HepG2 (cell line): ENCODE results near the gene DPM1. TPM values are rescaled to one million over a fixed set of nuclear protein-coding genes. Genes with fewer than 3 reads are reported as not detected.

Source experiments
- ELF3 ChIP-seq: IDR thresholded peaks from 2 replicates; pipeline ENCODE4 v1.6.1; 2016; ENCODE audit warnings: missing genetic modification reagents, missing compliant biosample characterization
- ESRRA ChIP-seq: sonication (generic); formaldehyde crosslinking; IDR thresholded peaks from 2 replicates; pipeline ENCODE4 v1.5.1; 2020; ENCODE audit warnings: mild to moderate bottlenecking, low read depth, missing genetic modification reagents
- FLYWCH1 ChIP-seq: sonication (generic); formaldehyde crosslinking; IDR thresholded peaks from 2 replicates; pipeline ENCODE4 v1.8.1; 2023; ENCODE audit warnings: mild to moderate bottlenecking, missing genetic modification reagents
- HOMEZ ChIP-seq: IDR thresholded peaks from 2 replicates; pipeline ENCODE4 v1.6.1; 2016; ENCODE audit warnings: low read depth
- KLF12 ChIP-seq: sonication (generic); formaldehyde crosslinking; IDR thresholded peaks from 2 replicates; pipeline ENCODE4 v1.4.0; 2020; ENCODE audit warnings: missing genetic modification reagents, borderline replicate concordance
- MTERF4 ChIP-seq: sonication (generic); formaldehyde crosslinking; IDR thresholded peaks from 2 replicates; pipeline ENCODE4 v1.8.0; 2023; ENCODE audit warnings: mild to moderate bottlenecking, missing genetic modification reagents
- NFYC ChIP-seq: IDR thresholded peaks from 2 replicates; pipeline ENCODE4 v1.6.1; 2016; ENCODE audit warnings: missing genetic modification reagents, missing compliant biosample characterization
- RARA ChIP-seq: IDR thresholded peaks from 2 replicates; pipeline ENCODE4 v1.6.1; 2016; ENCODE audit warnings: missing genetic modification reagents, missing compliant biosample characterization
- SALL2 ChIP-seq: sonication (generic); formaldehyde crosslinking; IDR thresholded peaks from 2 replicates; pipeline ENCODE4 v1.8.1; 2023; ENCODE audit warnings: mild to moderate bottlenecking, missing genetic modification reagents, inconsistent platforms
- SP140L ChIP-seq: sonication (generic); formaldehyde crosslinking; IDR thresholded peaks from 2 replicates; pipeline ENCODE4 v1.4.0; 2020; ENCODE audit warnings: missing genetic modification reagents, borderline replicate concordance
- TERF1 ChIP-seq: sonication (generic); formaldehyde crosslinking; IDR thresholded peaks from 2 replicates; pipeline ENCODE4 v1.8.0; 2022; ENCODE audit warnings: mild to moderate bottlenecking, missing genetic modification reagents, moderate library complexity
- TFE3 ChIP-seq: IDR thresholded peaks from 2 replicates; pipeline ENCODE4 v1.6.1; 2016
- U2AF2 ChIP-seq: fragments of 200-400 bp; formaldehyde crosslinking; IDR thresholded peaks from 2 replicates; pipeline ENCODE4 v1.6.1; 2017; ENCODE audit warnings: low read depth, mild to moderate bottlenecking, low read length
- ZBTB26 ChIP-seq: IDR thresholded peaks from 2 replicates; pipeline ENCODE4 v1.6.1; 2016; ENCODE audit warnings: missing compliant biosample characterization, missing genetic modification reagents, borderline replicate concordance
- ZBTB7A ChIP-seq: sonication (generic); formaldehyde crosslinking; IDR thresholded peaks from 2 replicates; pipeline ENCODE4 v1.8.0; 2022; ENCODE audit warnings: mild to moderate bottlenecking, missing genetic modification reagents
- ZNF660 ChIP-seq: sonication (generic); formaldehyde crosslinking; IDR thresholded peaks from 2 replicates; pipeline ENCODE4 v1.5.1; 2020; ENCODE audit warnings: mild to moderate bottlenecking, low read depth, missing genetic modification reagents, borderline replicate concordance
- ZNF737 ChIP-seq: sonication (generic); formaldehyde crosslinking; IDR thresholded peaks from 2 replicates; pipeline ENCODE4 v1.5.0; 2020; ENCODE audit warnings: missing genetic modification reagents, mild to moderate bottlenecking, borderline replicate concordance
- ZNF761 ChIP-seq: sonication (generic); formaldehyde crosslinking; conservative IDR thresholded peaks from 2 replicates; pipeline ENCODE4 v1.4.0; 2020; ENCODE audit warnings: mild to moderate bottlenecking, missing genetic modification reagents
- ZNF792 ChIP-seq: IDR thresholded peaks from 2 replicates; pipeline ENCODE4 v1.6.1; 2016
- ZNF800 ChIP-seq: sonication (generic); formaldehyde crosslinking; IDR thresholded peaks from 2 replicates; pipeline ENCODE4 v1.4.0; 2020; ENCODE audit warnings: missing genetic modification reagents
- ZSCAN22 ChIP-seq: sonication (generic); formaldehyde crosslinking; IDR thresholded peaks from 2 replicates; pipeline ENCODE4 v1.4.0; 2020; ENCODE audit warnings: mild to moderate bottlenecking, missing genetic modification reagents
- polyA plus RNA-seq, 8 experiments: library from polyadenylated mRNA; depleted of rRNA in 3 of 8; stranded (reverse) in 7 of 8; unstranded in 1 of 8; fragments of >200 nt; fragmentation: Illumina TruSeq in 4 of 8; extraction: Trizol in 4 of 8; gene quantifications; 2 replicates each; pipeline versions ENCODE4 v1.2.1 to v1.2.3, GENCODE V29; 2011 to 2016; ENCODE audit warnings: low read depth in 4 of 8, missing spikeins in 1 of 8, mixed read lengths in 1 of 8; ENCODE audit not compliant: insufficient read depth in 1 of 8
- total RNA-seq, 5 experiments: library from RNA; depleted of rRNA; stranded (reverse); fragments of >200 nt; fragmentation: Illumina TruSeq; extraction: Trizol; gene quantifications; 2 replicates each; pipeline ENCODE4 v1.2.3, GENCODE V29; 2016; ENCODE audit warnings: low read depth in 1 of 5

The DPM1 gene
- total and polyA plus RNA-seq, 2 of the 13 experiments (the other 11 are each of a cell fraction or from before 2014, with no cell fraction given), result 83.2 to 161 TPM

GRCh38 chr20:50929299-50930138 is 28.8 kb downstream of the DPM1 start (continued):
- no peak for TF ChIP-seq TERF1 (CRISPR knock-in tag)
- no peak for TF ChIP-seq ZNF737 (CRISPR knock-in tag)
- peak; percentile 84; the same call in 1 of the 2 replicates for TF ChIP-seq ZBTB26 (CRISPR knock-in tag)
- TF ChIP-seq FLYWCH1 (CRISPR knock-in tag), result no peak
- TF ChIP-seq MTERF4 (CRISPR knock-in tag), result peak; percentile 78; the same call in 1 of the 2 replicates
- peak; percentile 67 for TF ChIP-seq RARA (CRISPR knock-in tag)
- TF ChIP-seq ZBTB7A (CRISPR knock-in tag), result peak; percentile 69; the same call in 1 of the 2 replicates
- TF ChIP-seq ELF3, result peak; percentile 82
- no peak for TF ChIP-seq SALL2 (CRISPR knock-in tag)
- TF ChIP-seq ZNF800 (CRISPR knock-in tag), result no peak; the same call in 1 of the 2 replicates
- TF ChIP-seq ZSCAN22 (CRISPR knock-in tag), result 0 out of 2 replicates have a peak, but pooled peaks have one; percentile 51
- no peak for TF ChIP-seq ZNF660 (CRISPR knock-in tag)
- TF ChIP-seq TFE3 (CRISPR knock-in tag), result no peak
- no peak for TF ChIP-seq KLF12 (CRISPR knock-in tag)
- TF ChIP-seq ZNF761 (CRISPR knock-in tag), result peak; percentile 81
- TF ChIP-seq NFYC (CRISPR knock-in tag), result peak; percentile 23; the same call in 1 of the 2 replicates
- 0 out of 2 replicates have a peak, but pooled peaks have one; percentile 72 for TF ChIP-seq SP140L (CRISPR knock-in tag)
- no peak for TF ChIP-seq U2AF2
- TF ChIP-seq ZNF792 (CRISPR knock-in tag), result peak; percentile 95
- peak; percentile 83 for TF ChIP-seq ESRRA
- TF ChIP-seq HOMEZ, result peak; percentile 98
